Stimulated activated CD4-positive, alpha-beta T cell treated with anti-CD3 and anti-CD28 coated beads, Interleukin-4, amount 100 ng/mL, for 4 hours (primary cell): Measurements from ENCODE around the gene ELP2.

Experiments
- DNase-seq, 2 experiments: peaks; one replicate each; pipeline ENCODE4 v3.0.0-alpha.2; 2020

The ELP2 gene

DNA sequence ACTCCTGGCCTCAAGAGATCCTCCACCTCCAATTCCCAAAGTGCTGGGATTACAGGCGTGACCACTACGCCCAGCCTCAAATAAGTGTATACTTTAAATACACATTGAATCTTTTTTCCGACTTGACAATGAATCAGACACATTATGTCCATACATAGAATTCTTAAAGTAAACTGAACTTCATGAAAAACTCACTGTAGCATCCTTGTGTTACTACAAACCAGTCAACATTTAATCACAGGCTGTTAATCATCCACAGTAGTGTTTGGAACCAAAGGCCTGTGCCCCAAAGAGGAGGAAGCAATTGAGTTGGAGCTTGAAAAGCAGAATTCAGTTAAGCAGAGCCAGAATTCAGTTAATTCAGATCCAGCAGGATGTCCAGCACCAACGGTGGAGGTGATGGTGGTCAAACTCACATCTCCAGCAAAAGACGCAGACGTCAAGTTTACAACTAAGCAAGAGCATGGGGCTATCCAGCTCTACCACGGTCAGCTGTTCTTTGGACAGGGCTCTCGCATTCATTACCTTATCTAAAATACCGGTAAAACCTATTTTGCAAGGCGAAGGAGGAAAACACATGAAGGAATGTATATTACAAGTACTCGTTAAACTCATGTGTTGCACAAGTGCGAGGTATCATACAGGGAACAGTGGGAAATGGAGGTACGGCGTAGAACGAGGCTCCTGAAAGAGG lies 1.7 kb upstream of the ELP2 start:
- DNase-seq = no peak

GRCh38 chr18:36128530-36128870 lies 1.2 kb upstream of the ELP2 start:
- no peak for DNase-seq

DNA sequence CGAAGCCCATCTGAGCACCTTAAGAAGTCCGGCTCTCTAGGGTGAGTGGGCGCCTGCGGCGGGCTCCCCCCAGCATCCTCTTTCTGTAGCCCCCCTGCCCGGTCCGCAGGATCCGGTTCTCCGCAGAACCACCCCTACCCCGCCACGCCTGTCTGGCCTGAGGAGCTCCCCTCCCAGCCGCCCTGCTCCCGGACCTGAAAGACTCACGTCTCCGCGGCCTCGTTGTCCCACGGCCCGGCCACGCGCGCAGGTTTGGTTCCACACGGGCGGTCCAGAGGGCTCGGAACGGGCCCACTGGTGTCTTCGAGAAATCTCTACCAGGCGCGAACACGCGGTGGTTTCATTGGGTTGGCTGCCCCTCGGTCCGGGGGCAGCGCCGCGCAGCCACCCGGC lies 796 bp upstream of the ELP2 start:
- DNase-seq = no peak

DNA sequence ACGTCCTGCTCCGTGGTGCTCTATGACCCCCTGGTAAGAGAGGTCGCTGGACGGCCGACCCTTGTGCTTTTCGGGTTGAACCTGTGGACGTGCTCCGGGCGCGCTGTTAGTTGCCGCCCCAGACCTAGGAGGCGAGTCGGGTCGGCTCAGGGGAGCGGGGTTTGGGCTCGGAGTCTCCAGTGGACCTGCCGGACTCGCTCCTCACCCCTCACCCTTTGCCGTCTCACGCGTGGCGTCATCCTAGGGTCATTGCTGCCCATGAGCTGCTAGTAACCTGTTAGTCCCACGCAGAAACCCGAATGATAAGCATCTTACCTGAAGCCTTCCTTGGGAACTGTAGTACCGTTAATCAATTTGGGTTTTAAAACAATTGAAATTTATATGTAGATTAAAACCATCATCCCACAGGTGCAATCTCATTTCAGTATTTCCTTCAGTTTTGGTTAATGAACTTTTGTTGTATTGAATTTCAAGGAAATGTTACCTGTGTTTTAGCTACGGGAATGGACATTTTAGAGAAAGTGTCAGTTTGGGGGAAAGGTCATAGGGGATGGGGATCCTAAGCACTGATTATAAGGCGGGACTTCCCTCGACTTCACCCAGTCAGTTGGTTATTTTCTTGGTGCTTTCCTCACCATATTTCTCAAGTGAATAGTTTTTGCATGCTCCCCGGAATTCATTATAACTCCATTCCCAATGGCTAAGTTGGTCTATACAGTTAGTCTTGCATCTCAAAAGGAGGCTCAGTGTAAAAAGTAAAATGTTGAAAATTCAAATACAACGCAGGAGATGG lies 536 bp downstream of the ELP2 start:
- DNase-seq = no peak

GRCh38 chr18:36130883-36131653 lies 1.4 kb downstream of the ELP2 start:
- no peak for DNase-seq

DNA sequence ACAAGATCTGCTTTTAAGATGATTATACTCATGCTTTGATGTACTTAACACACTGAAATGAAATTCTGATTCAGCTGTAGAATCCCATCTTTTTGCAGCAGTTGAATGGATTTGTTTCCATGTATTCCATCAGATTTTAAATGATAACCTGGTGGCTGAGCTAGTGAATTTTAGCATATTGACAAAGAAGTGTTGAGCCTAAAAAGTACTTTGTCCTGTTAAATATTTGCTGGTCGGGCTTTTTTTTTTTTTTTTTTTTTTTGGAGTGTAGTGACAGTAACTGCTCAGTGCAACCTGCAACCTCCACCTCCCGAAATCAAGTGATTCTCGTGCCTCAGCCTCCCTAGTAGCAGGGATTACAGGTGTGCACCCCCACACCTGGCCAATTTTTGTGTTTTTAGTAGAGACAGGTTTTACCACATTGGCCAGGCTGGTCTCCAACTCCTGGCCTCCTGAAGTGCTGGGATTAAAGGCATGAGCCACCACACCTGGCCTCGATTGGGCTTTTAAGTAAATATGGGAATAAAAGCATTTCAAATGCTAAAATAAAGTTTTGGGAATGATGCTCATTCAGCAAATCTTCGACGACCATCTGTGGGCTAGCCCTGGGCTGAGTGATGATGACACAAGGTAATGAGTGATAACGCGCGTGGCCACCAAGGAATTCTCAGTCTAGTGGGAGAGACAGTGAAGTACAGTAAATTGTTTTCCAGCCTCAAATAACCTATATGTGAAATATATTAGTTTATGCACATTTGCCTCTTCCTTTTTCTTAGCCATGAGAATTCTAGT lies 2.2 kb downstream of the ELP2 start:
- DNase-seq = no peak

DNA sequence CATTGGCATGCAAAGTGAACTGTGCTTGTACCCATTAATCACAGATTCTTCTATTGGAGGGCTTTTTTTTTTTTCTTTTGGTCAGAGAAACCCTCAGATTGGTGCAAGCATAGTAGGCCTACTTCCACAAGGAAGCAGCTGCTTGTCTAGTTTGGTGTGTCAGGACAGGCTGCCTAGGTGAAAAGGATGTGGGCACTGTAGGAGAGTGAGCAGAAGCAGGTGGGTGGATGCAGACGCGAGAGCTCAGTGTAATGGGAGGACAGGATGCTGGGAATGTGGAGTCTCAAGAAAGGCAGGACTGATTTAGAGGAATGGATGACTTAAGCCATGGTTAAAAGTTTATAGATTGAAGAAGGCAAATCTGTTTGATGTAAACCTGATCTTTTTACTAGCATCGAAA lies 3.1 kb downstream of the ELP2 start:
- no peak for DNase-seq

DNA sequence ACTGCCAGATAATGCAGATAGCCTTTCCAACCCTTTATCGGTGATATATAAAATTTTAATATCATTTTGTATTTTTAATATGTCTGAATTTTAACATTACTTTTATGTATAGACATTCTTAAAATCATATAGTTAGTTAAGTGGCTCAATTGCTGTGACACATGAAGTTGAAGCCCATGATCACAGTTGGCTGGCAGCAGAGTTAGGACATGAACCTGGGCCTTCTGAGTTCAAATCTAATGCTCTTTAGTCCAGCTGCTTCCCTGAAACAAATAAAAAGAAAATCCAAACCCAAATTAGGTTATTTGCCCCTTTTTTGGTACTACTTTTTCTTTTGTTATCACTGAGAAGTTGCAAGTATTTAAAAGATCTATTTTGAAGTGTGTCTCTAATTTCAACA lies 5.6 kb downstream of the ELP2 start:
- no peak for DNase-seq

- DNase-seq = no peak
These were observed 9.5 kb downstream of the ELP2 start for GRCh38 chr18:36139245-36139644.

DNA sequence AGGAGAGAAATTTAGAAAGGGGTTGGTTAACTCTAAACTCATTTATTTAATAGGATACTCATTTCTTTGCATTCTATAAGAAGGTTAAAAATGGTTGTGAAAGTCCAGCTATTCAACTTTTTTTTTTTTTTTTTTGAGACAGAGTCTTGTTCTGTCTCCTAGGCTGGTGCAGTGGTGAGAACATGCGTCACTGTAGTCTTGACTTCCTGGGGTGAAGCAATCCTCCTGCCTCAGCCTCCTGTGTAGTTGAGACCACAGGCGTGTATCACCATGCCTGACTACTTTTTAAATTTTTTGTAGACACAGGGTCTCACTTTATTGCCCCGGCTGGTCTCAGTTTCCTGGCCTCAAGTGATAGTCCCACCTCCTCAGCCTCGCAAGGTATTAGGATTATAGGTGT lies 11.9 kb downstream of the ELP2 start:
- DNase-seq = no peak

- no peak for DNase-seq
These were observed 13.1 kb downstream of the ELP2 start for GRCh38 chr18:36142751-36143150.

DNA sequence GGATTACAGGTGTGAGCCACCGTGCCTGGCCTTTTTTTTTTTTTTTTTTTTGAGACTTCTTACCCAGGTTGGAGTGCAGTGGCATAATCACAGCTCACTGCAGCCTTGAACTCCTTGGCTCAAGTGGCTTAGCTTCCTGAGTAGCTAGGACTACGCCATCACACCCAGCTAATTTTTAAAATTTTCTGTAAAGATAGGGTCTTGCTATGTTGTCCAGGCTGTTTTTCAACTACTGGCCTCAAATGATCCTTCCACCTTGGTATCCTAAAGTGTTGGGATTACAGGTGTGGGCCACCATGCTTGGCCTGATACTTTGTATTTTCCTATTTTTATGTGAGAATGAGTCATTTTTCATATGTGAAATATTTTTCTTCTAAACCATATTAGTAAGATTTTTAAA lies 13.7 kb downstream of the ELP2 start:
- no peak for DNase-seq

GRCh38 chr18:36149514-36150289 lies 20.0 kb downstream of the ELP2 start:
- no peak for DNase-seq

- DNase-seq = no peak
These were observed 23.1 kb downstream of the ELP2 start for GRCh38 chr18:36152781-36153180.

DNA sequence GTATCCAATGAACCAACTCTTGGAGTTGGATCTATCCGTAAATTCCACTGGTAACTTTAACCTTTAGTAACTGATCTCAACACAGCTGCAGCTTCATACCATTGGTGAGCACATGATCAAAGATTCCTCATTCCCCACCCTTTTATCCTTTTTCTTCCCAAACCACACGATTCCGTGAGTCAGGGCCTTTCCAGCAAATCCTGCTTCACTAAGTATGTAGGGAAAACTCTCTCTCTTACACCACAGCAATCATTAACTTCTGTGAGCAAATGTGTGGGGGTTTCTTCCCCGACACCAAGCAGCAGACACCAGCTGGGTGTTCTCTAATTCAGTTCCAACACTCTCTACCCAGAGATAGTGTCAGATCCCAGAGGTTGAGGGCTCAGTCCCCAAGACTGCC lies 23.5 kb downstream of the ELP2 start:
- DNase-seq = no peak

DNA sequence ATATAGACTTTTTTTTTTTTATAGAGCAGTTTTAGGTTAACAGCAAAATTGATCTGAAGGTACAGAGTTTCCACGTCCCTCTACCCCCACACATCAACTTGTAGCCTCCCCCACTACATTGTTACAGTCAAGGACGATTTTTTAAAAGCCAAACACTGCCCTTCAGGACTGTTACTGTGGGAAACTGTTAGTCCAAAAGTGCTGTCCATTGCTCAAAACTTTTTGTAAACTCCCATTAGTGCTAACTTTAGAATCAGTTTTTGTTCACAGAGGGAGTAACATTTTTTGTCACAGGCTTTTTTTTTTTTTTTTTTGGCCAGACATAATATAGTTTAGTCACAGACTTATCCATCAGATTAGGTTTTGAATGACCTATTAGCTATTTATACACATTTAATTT lies 24.1 kb downstream of the ELP2 start:
- no peak for DNase-seq

DNA sequence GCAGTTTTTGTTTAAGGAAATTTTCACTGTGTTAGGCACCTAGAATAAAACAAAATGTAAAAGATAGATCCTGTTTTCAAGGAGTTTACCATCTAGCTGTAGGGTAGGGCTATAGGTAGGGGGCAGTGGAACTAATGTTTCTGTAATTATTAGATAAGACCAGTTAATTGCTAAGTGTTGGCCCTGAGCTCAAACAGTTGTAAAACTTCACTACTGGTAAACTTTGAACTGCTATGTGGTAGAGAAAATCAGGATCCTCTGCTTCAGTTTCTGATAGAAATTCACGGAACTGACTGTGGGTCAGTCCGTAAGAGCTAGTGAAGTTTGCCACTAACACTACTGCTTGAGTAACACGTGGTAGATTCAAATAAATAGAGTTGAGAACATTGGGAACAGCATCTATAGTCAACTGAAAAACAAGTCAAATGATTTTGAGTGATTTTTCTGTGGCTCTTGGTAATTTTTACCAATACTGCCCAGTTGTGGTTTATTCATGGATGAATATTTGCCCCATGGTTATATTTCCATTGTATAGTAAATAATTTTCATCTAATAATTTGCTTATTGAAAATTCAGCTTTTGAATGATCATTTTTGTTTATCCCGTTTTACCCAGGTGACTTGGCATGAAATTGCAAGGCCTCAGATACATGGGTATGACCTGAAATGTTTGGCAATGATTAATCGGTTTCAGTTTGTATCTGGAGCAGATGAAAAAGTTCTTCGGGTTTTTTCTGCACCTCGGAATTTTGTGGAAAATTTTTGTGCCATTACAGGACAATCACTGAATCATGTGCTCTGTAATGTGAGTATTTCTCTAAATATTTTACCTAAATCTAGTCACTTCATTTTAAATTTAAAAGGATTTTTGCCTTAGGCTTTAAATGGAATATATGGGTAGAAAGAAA lies 26.4 kb downstream of the ELP2 start:
- DNase-seq = no peak

- DNase-seq = no peak
These were observed 27.7 kb downstream of the ELP2 start for GRCh38 chr18:36157441-36157840.

- no peak for DNase-seq
These were observed 28.7 kb downstream of the ELP2 start for GRCh38 chr18:36158266-36158867.

DNA sequence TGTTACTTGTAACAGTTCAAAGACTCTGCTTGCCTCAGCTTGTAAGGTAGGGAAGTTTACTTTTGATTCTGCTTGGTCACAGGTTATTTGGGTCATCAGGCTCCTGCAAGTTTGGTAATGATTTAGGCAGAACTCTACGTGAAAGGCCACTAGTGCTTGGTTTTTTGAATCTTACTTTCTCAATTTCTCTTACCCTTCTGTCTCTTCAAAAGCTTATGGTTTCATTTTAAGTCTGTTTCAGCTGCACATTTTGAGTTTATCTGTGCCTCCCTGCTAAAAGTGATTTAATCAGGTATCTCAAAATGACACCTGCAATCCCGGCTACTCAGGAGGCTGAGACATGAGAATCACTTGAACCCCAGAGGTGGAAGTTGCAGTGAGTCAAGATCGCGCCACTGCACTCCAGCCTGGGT lies 31.3 kb downstream of the ELP2 start:
- DNase-seq = no peak

GRCh38 chr18:36162981-36163380 lies 33.3 kb downstream of the ELP2 start:
- no peak for DNase-seq
